Measurements from ENCODE around the gene STAM2. TPM values are rescaled to one million over a fixed set of nuclear protein-coding genes. Genes with fewer than 3 reads are reported as not detected.
A peak's percentile ranks its signal among the peaks of the same experiment; 100 is the strongest.
"Not testable (repeated sequence)": the region's sequence is repeated elsewhere in the genome, so short reads cannot be mapped to it uniquely, and the experiment has no call there.

Gene STAM2
- polyA plus RNA-seq, 4 donors, result 8.2 to 27.3 (median 9.8) TPM

GRCh38 chr2:152169158-152169557 is 6.4 kb downstream of the STAM2 start:
- H3K27me3 ChIP-seq (ENCODE audit: control insufficient read depth in 3 of 3, insufficient read depth in 3 of 3, low read length in 3 of 3); H3K27ac ChIP-seq (ENCODE audit: low read depth in 1 of 3, low read length in 2 of 3); H3K9me3 ChIP-seq (ENCODE audit: control insufficient read depth in 2 of 2, insufficient read depth in 1 of 2, low read depth in 1 of 2, low read length in 1 of 2); H3K36me3 ChIP-seq (ENCODE audit: control insufficient read depth in 3 of 3, insufficient read depth in 2 of 3, low read depth in 1 of 3, low read length in 3 of 3); DNase-seq; H3K4me3 ChIP-seq (ENCODE audit: low read depth in 1 of 3, low read length in 3 of 3); FAIRE-seq: not testable (repeated sequence)
- 81 to 82% (median 82%) methylated on average over 7 of the region's 7 CpGs for WGBS, 3 donors
- peaks cover 2 to 24% (median 14%) of the 10 kb centered on the region in 3 donors for H3K4me1 ChIP-seq (ENCODE audit: control insufficient read depth in 3 of 3, insufficient read depth in 2 of 3, low read depth in 1 of 3, low read length in 2 of 3)

GRCh38 chr2:152167470-152167869 is 8.1 kb downstream of the STAM2 start:
- not testable (repeated sequence) for FAIRE-seq; H3K27me3 ChIP-seq (ENCODE audit: control insufficient read depth in 3 of 3, insufficient read depth in 3 of 3, low read length in 3 of 3); H3K27ac ChIP-seq (ENCODE audit: low read depth in 1 of 3, low read length in 2 of 3); H3K4me3 ChIP-seq (ENCODE audit: low read depth in 1 of 3, low read length in 3 of 3); H3K36me3 ChIP-seq (ENCODE audit: control insufficient read depth in 3 of 3, insufficient read depth in 2 of 3, low read depth in 1 of 3, low read length in 3 of 3)
- Histone ChIP-seq H3K4me1 (ENCODE audit: control insufficient read depth in 3 of 3, insufficient read depth in 2 of 3, low read depth in 1 of 3, low read length in 2 of 3) (peaks cover 2 to 18% (median 9%) of the 10 kb centered on the region in 3 donors), H3K9me3 (ENCODE audit: control insufficient read depth in 2 of 2, insufficient read depth in 1 of 2, low read depth in 1 of 2, low read length in 1 of 2) (peaks cover 0 to 15% of the 10 kb centered on the region in 2 donors)
- DNase-seq, result peak; percentile 2 to 12
- 21 to 65% (median 23%) methylated on average over 1 of the region's 1 CpG for WGBS, 3 donors

- FAIRE-seq, result no peak
- peaks cover 2 to 16% (median 6%) of the 10 kb centered on the region in 3 donors for H3K4me1 ChIP-seq (ENCODE audit: control insufficient read depth in 3 of 3, insufficient read depth in 2 of 3, low read depth in 1 of 3, low read length in 2 of 3)
- H3K27ac ChIP-seq (ENCODE audit: low read depth in 1 of 3, low read length in 2 of 3), result no peak overlapping the region
- peaks cover 0 to 3% (median 0%) of the 10 kb centered on the region in 3 donors for H3K36me3 ChIP-seq (ENCODE audit: control insufficient read depth in 3 of 3, insufficient read depth in 2 of 3, low read depth in 1 of 3, low read length in 3 of 3)
- no peaks in the 10 kb centered on the region for H3K27me3 ChIP-seq (ENCODE audit: control insufficient read depth in 3 of 3, insufficient read depth in 3 of 3, low read length in 3 of 3)
- DNase-seq, result peak in 1 of 2 donors; percentile 3
- 70 to 81% (median 72%) methylated on average over 2 of the region's 2 CpGs for WGBS, 3 donors
- peaks cover 0 to 19% of the 10 kb centered on the region in 2 donors for H3K9me3 ChIP-seq (ENCODE audit: control insufficient read depth in 2 of 2, insufficient read depth in 1 of 2, low read depth in 1 of 2, low read length in 1 of 2)
- no peak overlapping the region for H3K4me3 ChIP-seq (ENCODE audit: low read depth in 1 of 3, low read length in 3 of 3)
Measured at GRCh38 chr2:152167065-152167464, 8.5 kb downstream of the STAM2 start.

GRCh38 chr2:152166633-152167032 is 8.9 kb downstream of the STAM2 start:
- Histone ChIP-seq H3K27ac (ENCODE audit: low read depth in 1 of 3, low read length in 2 of 3) (no peak overlapping the region), H3K9me3 (ENCODE audit: control insufficient read depth in 2 of 2, insufficient read depth in 1 of 2, low read depth in 1 of 2, low read length in 1 of 2) (peaks cover 0 to 24% of the 10 kb centered on the region in 2 donors), H3K27me3 (ENCODE audit: control insufficient read depth in 3 of 3, insufficient read depth in 3 of 3, low read length in 3 of 3) (no peaks in the 10 kb centered on the region), H3K4me3 (ENCODE audit: low read depth in 1 of 3, low read length in 3 of 3) (no peak overlapping the region), H3K4me1 (ENCODE audit: control insufficient read depth in 3 of 3, insufficient read depth in 2 of 3, low read depth in 1 of 3, low read length in 2 of 3) (peaks cover 2 to 12% (median 3%) of the 10 kb centered on the region in 3 donors), H3K36me3 (ENCODE audit: control insufficient read depth in 3 of 3, insufficient read depth in 2 of 3, low read depth in 1 of 3, low read length in 3 of 3) (peaks cover 0 to 3% (median 0%) of the 10 kb centered on the region in 3 donors)
- WGBS, 3 donors, result 34 to 60% (median 44%) methylated on average over 3 of the region's 3 CpGs
- FAIRE-seq (no peak), DNase-seq (no peak)

- H3K27ac ChIP-seq (ENCODE audit: low read depth in 1 of 3, low read length in 2 of 3), result no peak overlapping the region
- H3K36me3 ChIP-seq (ENCODE audit: control insufficient read depth in 3 of 3, insufficient read depth in 2 of 3, low read depth in 1 of 3, low read length in 3 of 3), result peaks cover 0 to 3% (median 0%) of the 10 kb centered on the region in 3 donors
- WGBS, 3 donors, result 92 to 94% (median 92%) methylated on average over 7 of the region's 7 CpGs
- FAIRE-seq (no peak), DNase-seq (no peak)
- peaks cover 0 to 24% of the 10 kb centered on the region in 2 donors for H3K9me3 ChIP-seq (ENCODE audit: control insufficient read depth in 2 of 2, insufficient read depth in 1 of 2, low read depth in 1 of 2, low read length in 1 of 2)
- H3K4me3 ChIP-seq (ENCODE audit: low read depth in 1 of 3, low read length in 3 of 3), result no peak overlapping the region
- no peaks in the 10 kb centered on the region for H3K27me3 ChIP-seq (ENCODE audit: control insufficient read depth in 3 of 3, insufficient read depth in 3 of 3, low read length in 3 of 3)
- H3K4me1 ChIP-seq (ENCODE audit: control insufficient read depth in 3 of 3, insufficient read depth in 2 of 3, low read depth in 1 of 3, low read length in 2 of 3), result peaks cover 0 to 10% (median 2%) of the 10 kb centered on the region in 3 donors
Measured at GRCh38 chr2:152165780-152166179, 9.8 kb downstream of the STAM2 start.

- Histone ChIP-seq H3K9me3 (ENCODE audit: control insufficient read depth in 2 of 2, insufficient read depth in 1 of 2, low read depth in 1 of 2, low read length in 1 of 2) (peaks cover 0 to 24% of the 10 kb centered on the region in 2 donors), H3K36me3 (ENCODE audit: control insufficient read depth in 3 of 3, insufficient read depth in 2 of 3, low read depth in 1 of 3, low read length in 3 of 3) (peaks cover 0 to 3% (median 0%) of the 10 kb centered on the region in 3 donors), H3K4me1 (ENCODE audit: control insufficient read depth in 3 of 3, insufficient read depth in 2 of 3, low read depth in 1 of 3, low read length in 2 of 3) (peaks cover 0 to 10% (median 2%) of the 10 kb centered on the region in 3 donors), H3K4me3 (ENCODE audit: low read depth in 1 of 3, low read length in 3 of 3) (no peak overlapping the region), H3K27me3 (ENCODE audit: control insufficient read depth in 3 of 3, insufficient read depth in 3 of 3, low read length in 3 of 3) (no peaks in the 10 kb centered on the region), H3K27ac (ENCODE audit: low read depth in 1 of 3, low read length in 2 of 3) (no peak overlapping the region)
- FAIRE-seq (no peak), DNase-seq (no peak)
- 83 to 93% (median 90%) methylated on average over 7 of the region's 7 CpGs for WGBS, 3 donors
Measured at GRCh38 chr2:152165306-152165705, 10.3 kb downstream of the STAM2 start.

GRCh38 chr2:152163669-152164068 is 11.9 kb downstream of the STAM2 start:
- not testable (repeated sequence) for H3K4me3 ChIP-seq (ENCODE audit: low read depth in 1 of 3, low read length in 3 of 3); DNase-seq; H3K27me3 ChIP-seq (ENCODE audit: control insufficient read depth in 3 of 3, insufficient read depth in 3 of 3, low read length in 3 of 3); FAIRE-seq; H3K36me3 ChIP-seq (ENCODE audit: control insufficient read depth in 3 of 3, insufficient read depth in 2 of 3, low read depth in 1 of 3, low read length in 3 of 3); H3K27ac ChIP-seq (ENCODE audit: low read depth in 1 of 3, low read length in 2 of 3)
- Histone ChIP-seq H3K4me1 (ENCODE audit: control insufficient read depth in 3 of 3, insufficient read depth in 2 of 3, low read depth in 1 of 3, low read length in 2 of 3) (peaks cover 0 to 10% (median 2%) of the 10 kb centered on the region in 3 donors), H3K9me3 (ENCODE audit: control insufficient read depth in 2 of 2, insufficient read depth in 1 of 2, low read depth in 1 of 2, low read length in 1 of 2) (peaks cover 0 to 31% of the 10 kb centered on the region in 2 donors)
- 75 to 84% (median 83%) methylated on average over 5 of the region's 5 CpGs for WGBS, 3 donors

GRCh38 chr2:152162141-152162540 is 13.4 kb downstream of the STAM2 start:
- H3K4me1 ChIP-seq (ENCODE audit: control insufficient read depth in 3 of 3, insufficient read depth in 2 of 3, low read depth in 1 of 3, low read length in 2 of 3), result peaks cover 0 to 9% (median 1%) of the 10 kb centered on the region in 3 donors
- H3K36me3 ChIP-seq (ENCODE audit: control insufficient read depth in 3 of 3, insufficient read depth in 2 of 3, low read depth in 1 of 3, low read length in 3 of 3), result peaks cover 0 to 5% (median 0%) of the 10 kb centered on the region in 3 donors
- WGBS, 3 donors, result 94 to 100% (median 96%) methylated on average over 3 of the region's 3 CpGs
- no peak for FAIRE-seq
- no peak for DNase-seq
- H3K4me3 ChIP-seq (ENCODE audit: low read depth in 1 of 3, low read length in 3 of 3), result no peak overlapping the region
- no peak overlapping the region for H3K27ac ChIP-seq (ENCODE audit: low read depth in 1 of 3, low read length in 2 of 3)
- H3K9me3 ChIP-seq (ENCODE audit: control insufficient read depth in 2 of 2, insufficient read depth in 1 of 2, low read depth in 1 of 2, low read length in 1 of 2), result peaks cover 0 to 42% of the 10 kb centered on the region in 2 donors
- no peaks in the 10 kb centered on the region for H3K27me3 ChIP-seq (ENCODE audit: control insufficient read depth in 3 of 3, insufficient read depth in 3 of 3, low read length in 3 of 3)

GRCh38 chr2:152161598-152161997 is 14.0 kb downstream of the STAM2 start:
- DNase-seq, result no peak
- Histone ChIP-seq H3K27me3 (ENCODE audit: control insufficient read depth in 3 of 3, insufficient read depth in 3 of 3, low read length in 3 of 3) (no peaks in the 10 kb centered on the region), H3K4me1 (ENCODE audit: control insufficient read depth in 3 of 3, insufficient read depth in 2 of 3, low read depth in 1 of 3, low read length in 2 of 3) (peaks cover 0 to 7% (median 0%) of the 10 kb centered on the region in 3 donors), H3K36me3 (ENCODE audit: control insufficient read depth in 3 of 3, insufficient read depth in 2 of 3, low read depth in 1 of 3, low read length in 3 of 3) (peaks cover 0 to 8% (median 0%) of the 10 kb centered on the region in 3 donors), H3K4me3 (ENCODE audit: low read depth in 1 of 3, low read length in 3 of 3) (no peak overlapping the region), H3K9me3 (ENCODE audit: control insufficient read depth in 2 of 2, insufficient read depth in 1 of 2, low read depth in 1 of 2, low read length in 1 of 2) (peaks cover 0 to 45% of the 10 kb centered on the region in 2 donors), H3K27ac (ENCODE audit: low read depth in 1 of 3, low read length in 2 of 3) (no peak overlapping the region)
- WGBS, 3 donors, result 86 to 93% (median 88%) methylated on average over 4 of the region's 4 CpGs
- no peak for FAIRE-seq

Data from small intestine (tissue), 7 donors.